HG02623 (cell line): ENCODE results near the gene PATZ1.
"Not testable (repeated sequence)": the region's sequence is repeated elsewhere in the genome, so short reads cannot be mapped to it uniquely, and the experiment has no call there.

Experiments used
- ATAC-seq: cut with Tn5 transposase; IDR thresholded peaks from one replicate; pipeline ENCODE4 v1.9.1; 2021; ENCODE audit warnings: moderate library complexity; ENCODE audit not compliant: unreplicated experiment

The PATZ1 gene

GRCh38 chr22:31321421-31321820 lies 24.7 kb downstream of the PATZ1 start:
- ATAC-seq: no peak

- ATAC-seq: not testable (repeated sequence)
These were observed 31.9 kb downstream of the PATZ1 start for GRCh38 chr22:31314220-31314619.

DNA sequence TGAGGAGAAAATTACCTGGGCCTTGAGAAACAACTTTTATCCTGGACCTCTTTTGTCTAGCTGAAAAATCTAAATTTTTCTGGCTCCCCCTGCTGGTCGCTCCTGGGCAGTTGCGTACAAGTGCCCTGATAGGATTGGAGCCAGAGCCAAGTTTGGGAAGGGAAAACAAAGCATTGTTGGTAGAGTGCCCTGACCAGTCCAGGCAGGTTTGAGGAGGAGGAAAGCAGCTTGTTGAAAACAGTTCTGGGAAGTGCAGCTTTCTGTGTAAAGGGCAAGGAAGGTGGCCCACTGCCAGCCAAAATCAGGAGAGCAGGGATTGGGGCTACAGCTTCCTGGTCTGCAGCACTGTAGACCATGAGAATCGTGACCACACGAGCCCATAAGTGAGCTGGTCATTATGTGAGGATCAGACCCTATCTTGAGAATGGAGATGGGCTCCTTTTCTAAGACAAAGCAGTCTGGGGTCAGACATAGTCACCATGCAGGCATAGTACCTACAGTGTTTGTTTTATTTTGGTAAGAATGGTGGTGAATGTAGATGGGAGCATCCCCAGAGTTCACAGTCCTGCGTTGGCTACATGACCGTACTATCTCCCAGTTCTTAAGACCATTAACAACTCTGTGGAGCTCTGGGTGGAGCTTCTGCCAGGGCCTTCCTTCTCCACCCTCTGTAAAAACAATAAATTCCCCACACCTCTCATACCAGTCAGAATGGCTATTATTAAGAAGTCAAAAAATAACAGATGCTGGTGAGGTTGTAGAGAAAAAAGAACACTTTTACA lies 32.6 kb downstream of the PATZ1 start:
- ATAC-seq: no peak

DNA sequence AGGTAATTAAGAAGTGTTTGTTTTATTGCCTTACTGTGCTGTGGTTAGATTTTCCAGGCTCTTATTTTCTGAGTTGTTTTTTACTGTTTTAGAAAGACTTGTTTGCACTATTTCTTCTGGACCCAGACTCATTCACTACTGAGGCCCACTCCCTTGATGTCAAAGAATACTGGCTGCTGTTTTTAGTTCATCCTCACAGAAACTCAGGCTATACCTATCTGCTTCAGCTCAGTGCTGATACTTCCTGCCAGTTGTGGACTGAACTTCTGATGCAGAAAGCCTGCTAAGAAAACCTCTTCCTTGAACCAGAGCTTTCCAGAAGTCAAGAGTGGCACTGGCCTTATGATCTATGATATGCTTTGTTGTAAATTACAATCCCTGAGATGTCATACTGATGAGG lies 38.0 kb downstream of the PATZ1 start:
- no peak for ATAC-seq

- no peak for ATAC-seq
These were observed 41.0 kb downstream of the PATZ1 start for GRCh38 chr22:31305194-31305593.

GRCh38 chr22:31302537-31302936 lies 43.6 kb downstream of the PATZ1 start:
- no peak for ATAC-seq

DNA sequence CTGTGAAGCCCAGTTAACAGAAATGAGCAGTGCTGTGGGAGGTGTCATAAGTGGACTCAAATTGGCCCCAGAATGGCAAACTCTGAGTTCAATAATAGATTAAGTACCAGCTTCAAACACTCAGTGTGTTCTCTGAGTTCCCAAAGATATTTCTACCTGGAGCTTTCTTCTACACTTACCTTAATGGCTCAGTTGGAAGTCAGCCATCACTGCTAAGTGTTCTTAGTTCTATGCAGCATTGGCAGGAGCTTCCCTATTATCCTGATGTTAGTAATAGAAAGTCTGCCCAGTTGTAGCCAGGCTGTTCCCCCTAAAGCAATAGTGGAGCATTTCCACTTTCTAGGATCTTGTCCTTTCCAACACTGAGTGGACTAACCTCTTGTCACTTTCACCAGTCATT lies 44.1 kb downstream of the PATZ1 start:
- no peak for ATAC-seq

DNA sequence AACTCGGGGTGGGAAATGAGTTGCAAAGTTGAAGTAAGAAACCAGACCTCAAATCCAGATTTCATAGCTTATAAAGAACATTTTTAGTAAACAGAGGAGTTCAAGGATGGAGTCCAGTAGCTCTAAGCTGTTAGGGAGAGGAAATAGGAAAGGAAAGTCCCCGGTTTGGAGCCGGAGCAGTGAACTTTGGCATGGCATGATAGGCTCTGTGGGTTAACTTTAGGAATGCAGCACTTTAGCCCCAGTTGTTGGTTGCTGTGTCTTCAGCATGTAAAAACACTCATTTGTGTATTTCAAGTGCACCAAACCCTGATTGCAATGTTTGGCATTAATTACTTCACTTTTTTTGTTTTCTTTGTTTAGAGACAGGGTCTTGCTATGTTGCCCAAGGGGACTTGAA lies 45.2 kb downstream of the PATZ1 start:
- ATAC-seq: no peak

GRCh38 chr22:31295831-31296657 lies 50.1 kb downstream of the PATZ1 start:
- ATAC-seq: no peak

DNA sequence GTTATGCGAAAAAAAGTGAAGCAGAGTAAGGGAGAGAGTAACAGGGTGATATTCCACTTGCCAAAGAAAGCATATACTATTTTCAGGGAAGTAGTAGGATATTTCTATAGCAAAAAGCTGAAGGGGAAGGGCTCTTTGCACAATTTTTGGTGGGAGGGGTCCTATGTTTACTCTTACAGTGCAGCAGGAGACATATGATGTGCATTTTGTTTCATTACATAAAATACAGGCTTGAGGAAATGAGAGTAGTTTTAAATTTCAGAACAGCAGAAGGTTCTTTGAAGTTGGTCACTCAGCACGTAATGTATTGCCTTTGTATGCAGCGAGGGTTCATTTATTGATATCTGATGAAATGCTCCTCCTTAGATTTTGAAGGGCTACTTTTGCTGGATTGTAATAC lies 50.8 kb downstream of the PATZ1 start:
- ATAC-seq: no peak

DNA sequence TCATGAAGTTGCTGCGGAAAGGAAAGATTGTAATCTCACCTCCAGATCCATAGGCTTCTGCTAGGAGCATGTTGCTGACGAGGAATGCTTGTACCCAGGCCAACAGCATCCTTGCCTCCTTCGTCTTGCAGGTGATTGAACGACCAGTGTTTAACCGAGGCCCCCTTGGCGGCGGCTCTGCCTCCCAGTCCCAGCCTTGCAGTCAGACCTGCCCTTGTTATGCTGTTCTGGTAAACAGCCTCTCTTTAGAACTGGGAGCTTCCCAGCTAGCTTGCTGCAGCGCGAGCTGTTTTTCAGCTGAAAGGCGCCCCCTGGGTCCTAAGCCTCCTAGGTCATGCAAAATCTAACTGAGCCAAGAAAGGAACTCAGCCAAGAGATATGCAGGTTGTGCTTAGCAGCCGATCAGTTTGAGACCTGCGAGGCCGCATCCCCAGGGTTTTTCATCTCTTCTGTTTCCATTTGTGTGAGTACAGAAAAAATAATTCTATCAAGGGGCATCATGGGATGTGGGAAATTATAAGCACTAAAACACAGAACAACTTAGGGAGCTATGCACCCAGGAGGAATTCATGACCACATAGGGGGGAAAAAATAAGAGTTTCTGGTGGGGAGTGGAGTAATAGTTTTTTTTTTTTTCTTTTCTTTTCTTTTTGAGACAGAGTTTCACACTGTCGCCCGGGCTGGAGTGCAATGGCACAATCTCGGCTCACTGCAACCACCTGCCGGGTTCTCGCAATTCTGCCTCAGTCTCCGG lies 53.7 kb downstream of the PATZ1 start, which contains the start of gene PIK3IP1:
PIK3IP1 (minus strand) TSS at position 253 of the 754 bp plus-strand sequence; CDS start at position 109, 144 bp downstream.
- ATAC-seq: peak; percentile 33

DNA sequence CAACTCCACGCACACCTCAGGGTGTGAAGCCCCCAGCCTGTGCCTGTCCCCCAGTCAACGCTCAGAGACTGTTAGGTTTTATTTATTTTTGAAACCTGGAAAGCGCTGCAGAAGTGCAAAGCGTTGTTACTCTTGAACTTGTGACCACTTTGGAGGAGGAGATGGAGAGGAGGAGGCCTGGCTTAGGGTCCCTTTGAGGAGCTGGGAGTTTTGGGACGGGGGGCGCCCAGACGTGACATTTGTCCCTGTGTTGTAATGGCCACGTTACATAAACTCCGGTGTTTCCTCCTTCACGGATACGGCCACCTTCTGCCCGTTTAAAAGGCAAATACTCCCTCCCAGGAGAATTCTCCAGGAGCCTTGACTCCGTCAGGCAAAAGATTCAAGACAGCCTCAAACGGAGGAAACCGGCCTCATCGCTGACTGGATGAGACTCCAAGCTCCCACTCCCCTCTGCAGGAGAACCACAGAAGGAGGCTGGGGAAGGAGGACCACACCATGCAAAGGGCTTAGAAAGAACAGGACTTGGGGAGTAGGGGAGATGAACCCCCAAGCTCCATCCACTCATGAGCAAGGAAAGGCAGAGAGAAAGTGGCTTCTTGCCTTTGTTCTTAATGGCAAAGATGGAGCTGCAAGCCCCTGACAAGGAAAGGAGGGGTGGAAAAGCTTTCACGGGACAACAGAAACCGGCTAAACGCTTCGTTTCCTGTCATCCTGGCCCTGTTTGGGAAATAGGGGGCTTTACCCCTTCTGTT lies 54.5 kb downstream of the PATZ1 start:
- ATAC-seq: no peak

GRCh38 chr22:31290494-31291471 lies 55.4 kb downstream of the PATZ1 start:
- ATAC-seq: peak; percentile 87

DNA sequence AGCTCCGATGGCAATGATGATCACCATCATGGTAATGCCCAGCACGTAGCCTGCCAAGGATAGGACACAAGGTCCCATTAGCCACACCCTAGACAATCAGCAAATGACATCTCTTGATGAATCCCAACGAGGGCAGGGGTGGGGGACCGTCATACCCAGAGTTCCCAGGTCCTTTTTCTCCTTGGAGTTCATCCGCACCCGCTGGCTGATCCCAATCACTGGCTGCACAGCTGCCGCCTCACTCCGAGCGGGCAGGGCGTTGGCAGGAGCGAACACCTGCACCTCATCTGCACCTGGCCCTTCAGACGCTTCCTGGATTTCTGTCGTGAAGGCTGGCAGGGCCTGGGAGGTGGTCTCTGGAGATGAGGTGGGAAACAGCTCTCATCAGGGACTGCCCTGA lies 56.8 kb downstream of the PATZ1 start:
- no peak for ATAC-seq

DNA sequence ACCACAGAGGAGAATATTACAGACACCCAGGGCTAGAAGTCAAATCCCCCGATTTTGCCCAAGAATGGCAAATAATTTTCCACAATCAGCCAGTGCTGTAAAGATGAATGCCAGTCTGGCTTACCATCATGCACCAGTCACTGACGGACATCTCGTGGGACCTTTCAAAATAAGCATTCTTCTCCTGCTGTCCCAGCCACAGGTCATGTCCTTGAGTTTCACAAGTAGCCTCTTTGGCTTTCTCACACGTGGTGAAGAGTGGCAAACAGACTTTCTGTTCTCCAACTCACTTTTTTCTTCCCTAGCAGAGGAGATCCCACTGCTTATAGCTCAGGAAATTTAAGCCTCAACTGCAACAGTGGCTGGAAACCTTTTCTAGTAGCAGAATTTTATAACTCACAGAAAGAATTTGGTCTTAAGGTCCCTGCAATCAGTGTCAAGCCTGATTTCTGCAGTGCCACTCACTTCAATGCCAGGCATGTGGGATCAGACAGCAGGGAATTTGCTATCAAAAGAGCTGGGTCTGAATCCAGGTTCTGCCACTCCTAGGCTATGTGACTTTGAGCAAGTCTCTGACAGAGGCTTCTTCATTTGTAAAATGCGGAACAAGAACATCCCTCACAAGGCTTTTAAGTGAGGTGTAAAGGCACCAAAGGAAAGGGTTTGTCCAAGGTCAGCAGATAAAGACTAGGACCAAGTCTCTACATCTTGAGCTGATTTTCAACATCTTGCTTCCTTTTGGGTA lies 57.5 kb downstream of the PATZ1 start:
- ATAC-seq: no peak

DNA sequence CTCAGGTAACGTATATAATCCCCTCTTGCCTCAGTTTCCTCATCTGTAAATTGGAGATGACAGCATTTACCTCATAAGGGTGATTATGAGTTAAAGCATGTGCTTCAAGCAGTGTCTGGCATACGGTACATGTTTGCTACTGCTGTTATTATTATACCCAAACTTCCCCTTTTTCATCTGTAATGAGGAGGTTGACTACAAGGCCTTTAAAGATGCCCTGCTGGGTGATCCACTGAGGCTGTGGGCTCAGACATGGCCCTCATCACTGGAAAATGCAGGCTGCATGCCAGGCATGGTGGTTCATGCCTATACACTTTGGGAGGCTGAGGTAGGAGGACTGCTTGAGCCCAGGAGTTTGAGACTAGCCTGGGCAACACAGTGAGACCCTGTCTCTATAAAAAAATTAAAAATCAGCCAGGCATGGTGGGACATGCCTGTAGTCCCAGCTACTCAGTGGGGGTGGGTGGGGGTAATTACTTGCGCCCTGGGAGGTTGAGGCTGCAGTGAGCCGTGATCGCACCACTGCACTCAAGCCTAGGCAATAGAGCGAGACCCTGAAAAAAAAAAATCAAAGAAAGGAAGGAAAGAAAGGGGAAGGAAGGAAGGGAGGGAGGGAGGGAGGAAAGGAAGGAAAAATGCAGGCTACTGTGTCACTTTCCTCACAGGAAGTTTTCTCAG lies 58.2 kb downstream of the PATZ1 start:
- no peak for ATAC-seq

DNA sequence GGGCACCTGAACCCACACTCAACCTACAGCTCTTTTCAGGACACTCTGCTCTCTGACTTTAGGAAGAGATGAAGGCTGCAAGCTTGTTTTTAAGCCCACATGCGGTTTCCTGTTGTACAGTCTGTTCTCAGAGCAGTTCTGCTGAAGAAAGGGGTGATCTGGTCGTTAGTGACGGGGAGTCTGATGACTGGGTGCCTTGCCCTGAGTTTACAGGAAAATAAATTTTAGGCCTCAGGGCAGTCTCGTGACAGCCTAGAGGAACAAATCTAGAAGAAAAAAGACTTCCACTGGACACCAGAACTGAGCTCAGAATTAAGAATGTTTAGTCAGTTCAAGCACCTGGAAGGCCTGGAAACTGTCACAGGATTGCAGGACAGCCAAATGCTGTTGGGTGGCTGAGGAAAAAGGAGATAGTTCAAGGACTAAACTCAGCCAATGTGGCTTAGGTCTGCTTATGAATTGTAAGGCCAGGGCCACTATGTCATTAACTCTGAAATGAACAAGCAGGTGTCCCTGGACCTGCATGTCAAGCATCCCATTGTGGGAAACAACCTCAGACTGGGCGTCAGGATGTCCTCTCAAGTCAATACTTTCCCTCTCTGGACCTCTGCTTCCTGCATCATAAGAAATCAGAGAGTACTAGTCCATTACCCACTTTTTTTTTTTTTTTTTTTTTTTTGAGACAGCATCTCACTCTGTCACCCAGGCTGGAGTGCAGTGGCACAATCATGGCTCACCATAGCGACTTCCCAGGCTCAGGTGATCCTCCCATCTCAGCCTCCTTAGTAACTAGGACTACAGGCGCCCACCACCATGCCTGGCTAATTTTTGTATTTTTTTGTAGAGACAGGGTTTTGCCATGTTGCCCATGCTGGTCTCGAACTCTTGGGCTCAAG lies 59.5 kb downstream of the PATZ1 start:
- no peak for ATAC-seq
